Endothelial cell (in vitro differentiated cells): ENCODE measurements around the gene MAP1S. TPM values are rescaled to one million over a fixed set of nuclear protein-coding genes. Genes with fewer than 3 reads are reported as not detected.

Experiments
- DNase-seq: peaks from one replicate; pipeline ENCODE4 v3.0.0; 2021; ENCODE audit warnings: low spot score
- H3K27ac Mint-ChIP-seq: one replicate; pipeline ENCODE4 v1.8.0; 2021; ENCODE audit warnings: mixed read lengths, inconsistent platforms; ENCODE audit not compliant: unreplicated experiment
- H3K27me3 Mint-ChIP-seq: one replicate; pipeline ENCODE4 v1.8.0; 2021; ENCODE audit warnings: mild to moderate bottlenecking, moderate library complexity, mixed read lengths, inconsistent platforms; ENCODE audit not compliant: unreplicated experiment
- H3K36me3 Mint-ChIP-seq: one replicate; pipeline ENCODE4 v1.8.0; 2021; ENCODE audit warnings: mild to moderate bottlenecking, low read depth, mixed read lengths, inconsistent platforms; ENCODE audit not compliant: unreplicated experiment
- H3K4me1 Mint-ChIP-seq: one replicate; pipeline ENCODE4 v1.8.0; 2021; ENCODE audit warnings: mild to moderate bottlenecking, mixed read lengths, inconsistent platforms; ENCODE audit not compliant: unreplicated experiment
- H3K4me3 Mint-ChIP-seq: one replicate; pipeline ENCODE4 v1.8.0; 2021; ENCODE audit warnings: mild to moderate bottlenecking, mixed read lengths, inconsistent platforms; ENCODE audit not compliant: unreplicated experiment
- H3K9me3 Mint-ChIP-seq: one replicate; pipeline ENCODE4 v1.8.0; 2021; ENCODE audit warnings: mixed read lengths, inconsistent platforms; ENCODE audit not compliant: unreplicated experiment
- CTCF ChIP-seq: fragments of 200-600 bp; sonication (generic); IDR thresholded peaks from one replicate; pipeline ENCODE4 v1.5.0; 2021; ENCODE audit warnings: antibody characterized with exemption; ENCODE audit not compliant: unreplicated experiment
- total RNA-seq: library from RNA; stranded (reverse); fragmentation: NEBNext Ultra II Directional; extraction: Animal tissue kit (Norgen Biotek cat#: 25700); gene quantifications from one replicate; pipeline ENCODE4 v1.2.1, GENCODE V29; 2021; ENCODE audit not compliant: unreplicated experiment

Gene MAP1S
- total RNA-seq, 1 donor from 2014 or later: 173 TPM

GRCh38 chr19:17682273-17682672 is 37.0 kb upstream of the MAP1S start:
- no peak for DNase-seq
- no peak overlapping the region for H3K4me3 Mint-ChIP-seq
- H3K27ac Mint-ChIP-seq: no peak overlapping the region
- peaks cover 7% of the 10 kb centered on the region for H3K4me1 Mint-ChIP-seq
- H3K36me3 Mint-ChIP-seq: no peaks in the 10 kb centered on the region
- peaks cover 12% of the 10 kb centered on the region for H3K27me3 Mint-ChIP-seq
- no peaks in the 10 kb centered on the region for H3K9me3 Mint-ChIP-seq
- no peak for TF ChIP-seq CTCF

GRCh38 chr19:17683078-17683477 is 36.2 kb upstream of the MAP1S start:
- Mint-ChIP-seq H3K4me3 (no peak overlapping the region), H3K27me3 (peaks cover 13% of the 10 kb centered on the region)

GRCh38 chr19:17684256-17684655 is 35.0 kb upstream of the MAP1S start:
- DNase-seq: no peak
- H3K4me1 Mint-ChIP-seq: peaks cover 16% of the 10 kb centered on the region
- no peak overlapping the region for H3K4me3 Mint-ChIP-seq
- no peak overlapping the region for H3K27ac Mint-ChIP-seq
- no peaks in the 10 kb centered on the region for H3K36me3 Mint-ChIP-seq
- peaks cover 13% of the 10 kb centered on the region for H3K27me3 Mint-ChIP-seq
- TF ChIP-seq CTCF: no peak
- no peaks in the 10 kb centered on the region for H3K9me3 Mint-ChIP-seq

More at GRCh38 chr19:17683078-17683477, 36.2 kb upstream of the MAP1S start:
- Mint-ChIP-seq H3K9me3 (no peaks in the 10 kb centered on the region), H3K4me1 (peaks cover 12% of the 10 kb centered on the region), H3K36me3 (no peaks in the 10 kb centered on the region), H3K27ac (no peak overlapping the region)
- no peak for DNase-seq
- TF ChIP-seq CTCF: no peak

- Mint-ChIP-seq H3K4me1 (peaks cover 16% of the 10 kb centered on the region), H3K36me3 (no peaks in the 10 kb centered on the region), H3K4me3 (no peak overlapping the region), H3K27ac (no peak overlapping the region), H3K9me3 (no peaks in the 10 kb centered on the region), H3K27me3 (peaks cover 14% of the 10 kb centered on the region)
- DNase-seq: no peak
- TF ChIP-seq CTCF: no peak
Observed at GRCh38 chr19:17685451-17686022, 33.7 kb upstream of the MAP1S start.

- no peak for TF ChIP-seq CTCF
- no peaks in the 10 kb centered on the region for H3K36me3 Mint-ChIP-seq
- H3K27me3 Mint-ChIP-seq: peaks cover 14% of the 10 kb centered on the region
- H3K9me3 Mint-ChIP-seq: no peaks in the 10 kb centered on the region
- H3K4me1 Mint-ChIP-seq: peaks cover 16% of the 10 kb centered on the region
- DNase-seq: no peak
- H3K27ac Mint-ChIP-seq: no peak overlapping the region
- H3K4me3 Mint-ChIP-seq: no peak overlapping the region
Observed at GRCh38 chr19:17686023-17686521, 33.2 kb upstream of the MAP1S start.
